Activated naive CD4-positive, alpha-beta T cell treated with Interleukin-2 at 50 U/mL for 16 hours (primary cell): ENCODE results near the gene PLA2G3.
A peak's percentile ranks its signal among the peaks of the same experiment; 100 is the strongest.
"Not testable (repeated sequence)": the region's sequence is repeated elsewhere in the genome, so short reads cannot be mapped to it uniquely, and the experiment has no call there.

Source experiments
- DNase-seq: peaks from one replicate; pipeline ENCODE4 v3.0.0-alpha.2; 2020

PLA2G3 gene

DNA sequence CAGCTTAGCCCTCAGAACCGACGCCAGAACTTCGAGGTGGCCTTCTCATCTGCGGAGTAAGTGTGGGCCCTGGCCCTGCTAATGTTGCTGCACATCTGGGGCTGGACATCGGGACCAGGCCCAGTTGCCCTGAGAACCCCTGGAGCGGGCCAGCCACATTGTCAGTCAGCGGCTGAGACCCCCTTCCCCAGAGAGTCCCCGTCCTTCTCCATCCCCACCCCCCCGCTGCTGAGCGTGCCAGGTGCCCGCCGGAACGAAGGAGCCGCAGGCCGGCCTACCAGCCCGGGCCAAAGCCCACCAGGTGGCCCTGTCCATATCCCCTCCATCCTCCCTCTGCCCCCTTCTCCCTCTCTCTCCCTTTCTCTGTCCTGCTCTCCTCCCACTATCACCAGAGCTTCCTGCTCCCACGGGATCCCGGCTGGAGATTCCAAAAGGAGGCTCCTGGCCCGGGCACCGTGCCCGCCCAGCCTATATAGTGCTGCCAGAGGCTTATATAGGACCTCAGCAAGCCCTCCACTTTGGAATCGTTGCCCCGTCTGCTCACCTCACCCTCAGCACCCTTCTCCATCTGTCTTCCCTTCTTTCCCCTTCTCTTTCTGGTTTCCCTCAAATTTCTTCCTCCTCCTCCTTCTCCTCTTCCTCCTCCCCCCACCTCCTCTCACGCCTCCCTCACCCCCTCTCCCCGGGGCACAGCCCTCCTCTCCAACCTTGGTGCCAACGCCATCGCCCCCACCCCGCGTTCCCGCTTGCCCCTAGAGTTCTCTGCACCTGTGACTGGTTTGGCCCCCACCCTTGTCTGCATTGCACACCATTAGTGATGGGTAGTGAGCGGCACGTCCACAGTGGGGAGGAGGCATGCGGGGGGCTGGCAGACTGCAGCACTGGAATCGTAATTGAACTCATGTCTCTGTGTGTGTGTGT is 40.2 kb downstream of the PLA2G3 start:
- DNase-seq: no peak

DNA sequence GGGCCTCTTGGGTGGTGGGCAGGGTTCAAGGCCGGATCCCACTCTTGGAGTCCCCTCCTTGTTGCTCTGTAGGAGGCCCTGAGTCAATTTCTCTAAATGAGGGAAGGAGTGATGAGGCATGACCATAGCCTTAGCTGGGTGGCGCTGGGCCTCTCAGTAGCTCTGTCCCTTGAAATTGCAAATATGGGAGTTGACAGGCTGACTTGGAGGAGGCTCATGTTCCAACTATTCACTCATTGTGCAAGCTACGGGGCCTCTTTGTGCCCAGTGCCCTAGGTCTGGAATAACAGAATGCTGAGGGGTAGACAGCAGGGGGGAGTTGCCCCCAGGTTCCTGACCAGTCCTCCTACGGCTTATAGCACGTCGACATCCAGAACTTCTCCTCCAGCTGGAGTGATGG is 40.9 kb downstream of the PLA2G3 start:
- DNase-seq: no peak

DNA sequence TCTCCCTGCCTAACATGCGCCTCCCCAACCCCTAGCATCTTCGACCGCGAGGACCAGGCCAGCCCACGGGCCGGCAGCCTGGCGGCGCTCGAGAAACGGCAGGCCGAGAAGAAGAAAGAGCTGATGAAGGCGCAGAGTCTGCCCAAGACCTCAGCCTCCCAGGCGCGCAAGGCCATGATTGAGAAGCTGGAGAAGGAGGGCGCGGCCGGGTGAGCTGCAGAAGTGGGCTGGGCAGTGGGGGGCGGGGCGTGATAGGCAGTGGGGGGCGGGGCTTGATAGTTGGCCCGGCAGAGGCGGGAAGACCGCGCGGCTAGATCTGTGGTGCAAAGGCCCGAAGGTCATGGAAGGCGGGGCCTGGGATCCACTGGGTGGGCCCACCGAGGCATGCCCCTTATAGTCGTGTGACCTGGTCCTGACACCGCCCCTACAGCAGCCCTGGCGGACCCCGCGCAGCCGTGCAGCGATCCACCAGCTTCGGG is 41.6 kb downstream of the PLA2G3 start:
- DNase-seq: no peak

DNA sequence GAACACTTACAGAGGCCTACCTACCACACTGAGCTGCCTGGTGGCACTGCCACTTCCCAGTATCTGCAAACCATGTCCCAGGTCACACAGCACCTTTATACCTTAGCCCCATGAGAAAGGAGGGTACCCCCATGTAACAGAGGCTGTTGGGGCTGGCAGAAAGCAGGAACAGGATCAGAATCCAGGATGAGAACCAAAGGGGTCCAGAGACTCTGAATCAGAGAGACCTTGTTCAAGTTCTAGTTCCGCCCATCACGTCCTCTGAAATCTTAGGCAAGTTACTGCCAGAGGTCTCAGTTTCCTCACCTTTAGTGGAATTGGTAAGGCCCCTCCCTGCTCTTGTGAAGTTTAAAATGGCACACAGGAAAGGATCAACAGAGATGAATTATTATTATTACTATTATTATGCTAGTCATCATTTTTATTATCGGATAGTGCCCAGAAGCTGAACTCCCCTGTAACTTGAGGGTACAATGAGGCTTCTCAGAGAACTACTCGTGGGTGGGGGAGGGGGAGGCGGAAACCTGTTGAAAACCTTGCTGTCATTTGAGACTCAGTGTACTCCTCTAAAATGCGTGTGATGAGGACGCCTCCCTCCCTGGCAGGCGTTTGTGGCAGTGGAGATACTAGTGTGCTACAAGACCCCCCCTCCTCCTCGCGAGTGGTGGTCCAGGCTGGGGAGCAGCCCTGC is 42.2 kb downstream of the PLA2G3 start:
- DNase-seq: no peak

DNA sequence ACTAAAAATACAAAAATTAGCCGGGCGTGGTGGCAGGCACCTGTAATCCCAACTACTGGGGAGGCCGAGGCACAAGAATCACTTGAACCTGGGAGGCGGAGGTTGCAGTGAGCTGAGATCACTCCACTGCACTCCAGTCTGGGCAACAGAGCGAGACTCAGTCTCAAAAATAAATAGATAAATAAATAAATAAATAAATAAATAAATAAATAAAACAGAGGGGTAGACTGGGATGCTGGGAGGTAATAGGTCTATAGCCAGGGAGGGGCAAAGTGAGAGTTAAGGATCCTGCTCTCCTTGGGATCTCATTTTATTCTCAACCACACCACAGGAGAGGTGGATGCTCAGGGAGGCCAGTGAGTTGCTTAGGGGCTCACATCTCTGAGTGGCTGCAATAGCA is 42.8 kb downstream of the PLA2G3 start:
- not testable (repeated sequence) for DNase-seq

DNA sequence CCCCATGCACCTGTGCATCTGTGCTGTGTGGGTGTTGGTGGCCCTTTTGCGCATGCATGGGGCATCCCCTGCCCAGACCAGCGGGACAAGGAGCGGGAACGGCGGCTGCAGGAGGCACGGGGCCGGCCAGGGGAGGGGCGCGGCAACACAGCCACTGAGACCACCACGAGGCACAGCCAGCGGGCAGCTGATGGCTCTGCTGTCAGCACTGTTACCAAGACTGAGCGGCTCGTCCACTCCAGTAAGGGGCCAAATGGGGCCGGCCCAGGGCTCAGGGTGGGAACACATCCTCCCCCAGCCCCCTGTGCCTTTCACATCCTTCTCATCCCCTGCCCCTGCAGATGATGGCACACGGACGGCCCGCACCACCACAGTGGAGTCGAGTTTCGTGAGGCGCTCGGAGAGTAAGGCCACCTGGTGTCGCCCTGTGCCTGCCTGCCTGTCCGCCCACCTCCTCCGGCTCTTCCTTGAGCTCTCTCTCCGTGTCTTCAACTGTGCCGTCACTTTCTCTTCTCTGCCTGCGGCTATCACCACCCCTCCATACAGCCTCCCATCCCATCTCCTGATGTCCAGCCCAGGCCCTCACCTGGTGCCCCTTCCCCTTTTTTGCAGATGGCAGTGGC is 43.5 kb downstream of the PLA2G3 start:
- DNase-seq: no peak

DNA sequence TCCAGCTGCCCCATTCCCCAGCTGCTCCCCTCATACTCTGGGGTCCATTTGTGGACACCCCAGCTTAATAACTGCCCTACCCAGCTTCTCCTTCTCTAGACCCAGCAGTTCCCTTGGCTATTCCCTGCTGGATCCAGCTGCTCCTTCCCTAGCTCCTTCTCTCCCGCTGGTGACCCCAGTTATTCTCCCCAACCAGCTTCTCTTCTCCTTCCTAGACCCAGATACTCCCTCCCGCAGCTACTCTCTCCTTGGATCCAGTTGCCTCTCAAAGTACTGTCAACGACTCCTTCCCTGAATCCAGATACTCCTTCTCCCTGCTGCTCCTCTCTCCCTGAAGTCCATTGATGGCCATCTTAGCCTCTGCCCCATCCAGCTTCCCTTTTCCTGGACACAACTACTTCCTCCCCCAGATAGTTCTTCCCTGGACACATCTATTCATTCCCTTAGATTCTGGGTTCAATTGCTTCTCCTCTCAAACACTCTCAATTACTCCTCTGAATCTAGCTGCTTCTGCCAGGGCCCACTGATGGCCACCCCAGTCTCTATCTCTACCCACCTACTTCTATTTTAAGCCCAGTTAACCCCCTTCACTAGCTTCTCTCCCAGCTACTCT is 44.6 kb downstream of the PLA2G3 start:
- no peak for DNase-seq

DNA sequence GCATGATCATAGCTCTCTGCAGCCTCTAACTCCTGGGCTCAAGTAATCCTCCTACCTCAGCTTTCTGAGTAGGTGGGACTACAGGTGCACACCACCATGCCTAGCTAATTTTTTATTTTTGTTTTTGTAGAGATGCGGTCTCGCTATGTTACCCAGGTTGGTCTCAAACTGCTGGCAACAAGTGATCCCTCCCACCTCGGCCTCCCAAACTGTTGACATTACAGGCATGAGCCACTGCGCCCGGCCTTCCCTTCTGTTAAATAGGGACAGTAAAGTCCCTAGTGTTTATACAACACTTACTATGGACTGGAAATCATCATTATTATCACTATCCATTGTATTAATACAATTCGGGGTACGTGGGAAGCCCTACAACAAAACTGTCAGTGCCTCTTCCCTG is 45.6 kb downstream of the PLA2G3 start:
- DNase-seq: no peak

DNA sequence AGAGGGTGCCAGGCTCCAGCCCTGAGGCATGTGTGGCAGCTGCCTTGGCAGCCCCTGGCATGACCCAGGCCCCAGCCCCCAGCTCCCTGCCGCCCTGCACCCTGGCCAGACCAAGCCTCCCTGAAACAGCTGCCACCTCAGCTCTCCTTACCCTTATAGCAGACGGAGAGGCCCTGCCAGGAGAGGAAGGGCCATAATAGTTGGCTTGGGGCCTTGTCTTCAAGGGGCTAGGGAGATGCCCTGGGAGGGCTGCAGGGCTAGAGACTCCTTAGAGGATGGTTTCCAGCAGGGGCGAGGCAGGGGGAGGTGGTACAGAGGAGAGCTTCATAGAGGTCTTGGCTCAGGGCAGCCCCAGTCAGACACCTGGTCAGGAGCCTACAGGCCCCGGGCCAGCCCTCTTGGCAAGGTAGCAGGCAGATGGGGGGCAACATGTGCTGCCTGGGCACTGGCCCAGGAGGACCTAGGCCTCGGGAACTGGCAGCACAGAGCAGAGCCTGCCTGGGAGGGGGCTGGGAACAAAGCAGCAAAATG is 46.2 kb downstream of the PLA2G3 start:
- no peak for DNase-seq

DNA sequence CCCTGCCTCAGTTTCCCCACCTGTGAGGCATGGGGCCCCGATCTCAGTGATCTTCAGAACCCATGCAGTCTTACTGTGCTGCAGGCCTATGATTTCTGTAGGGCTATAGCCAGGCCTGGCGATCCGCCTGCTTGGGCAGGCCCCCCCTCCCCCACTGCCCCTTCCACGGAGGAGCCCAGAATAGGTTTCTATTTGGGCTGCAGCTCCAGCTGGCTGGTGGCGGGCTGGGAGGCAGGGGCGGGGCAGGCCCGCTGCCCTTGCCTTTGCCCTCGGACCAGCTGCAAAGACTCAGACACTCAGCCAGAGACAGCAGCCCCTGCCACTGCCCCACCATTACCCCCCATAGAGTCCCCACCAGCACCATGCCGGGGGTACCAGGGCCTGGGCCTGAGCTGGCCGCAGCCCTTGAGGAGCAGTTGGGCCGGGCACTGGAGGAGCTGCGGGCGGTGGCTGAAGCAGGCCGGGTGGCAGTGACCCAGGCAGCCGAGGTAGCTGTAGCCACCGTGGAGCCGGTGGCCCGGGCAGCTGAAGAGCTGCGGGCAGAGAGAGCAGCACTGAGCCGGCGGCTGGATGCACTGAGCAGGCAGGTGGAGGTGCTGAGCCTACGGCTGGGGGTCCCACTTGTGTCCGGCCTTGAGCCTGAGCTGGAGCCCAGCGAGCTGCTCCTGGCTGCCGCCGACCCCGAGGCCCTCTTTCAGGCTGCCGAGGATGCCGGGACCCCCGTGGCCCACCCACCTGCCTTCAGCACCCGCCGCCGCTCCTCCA is 47.0 kb downstream of the PLA2G3 start:
- DNase-seq: no peak

DNA sequence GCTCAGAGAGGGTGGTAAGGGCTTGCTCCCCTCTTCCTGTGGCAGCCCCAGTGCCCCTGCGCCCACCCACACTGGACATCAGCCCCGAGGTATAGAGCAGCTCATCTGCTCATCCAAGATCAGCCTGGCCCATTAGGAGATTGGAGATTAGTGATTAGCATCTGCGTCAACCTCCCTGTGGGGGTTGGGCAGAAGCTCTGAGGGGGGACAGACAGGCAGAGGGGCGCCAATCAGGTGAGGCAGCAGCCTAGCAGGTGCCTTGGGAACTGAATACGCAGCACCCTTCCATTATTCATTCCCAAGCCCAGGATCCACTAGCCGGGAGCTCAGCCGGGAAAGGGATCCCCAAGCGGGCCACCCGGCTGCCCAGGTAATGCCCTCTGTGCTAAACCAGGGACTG is 48.1 kb downstream of the PLA2G3 start:
- no peak for DNase-seq

DNA sequence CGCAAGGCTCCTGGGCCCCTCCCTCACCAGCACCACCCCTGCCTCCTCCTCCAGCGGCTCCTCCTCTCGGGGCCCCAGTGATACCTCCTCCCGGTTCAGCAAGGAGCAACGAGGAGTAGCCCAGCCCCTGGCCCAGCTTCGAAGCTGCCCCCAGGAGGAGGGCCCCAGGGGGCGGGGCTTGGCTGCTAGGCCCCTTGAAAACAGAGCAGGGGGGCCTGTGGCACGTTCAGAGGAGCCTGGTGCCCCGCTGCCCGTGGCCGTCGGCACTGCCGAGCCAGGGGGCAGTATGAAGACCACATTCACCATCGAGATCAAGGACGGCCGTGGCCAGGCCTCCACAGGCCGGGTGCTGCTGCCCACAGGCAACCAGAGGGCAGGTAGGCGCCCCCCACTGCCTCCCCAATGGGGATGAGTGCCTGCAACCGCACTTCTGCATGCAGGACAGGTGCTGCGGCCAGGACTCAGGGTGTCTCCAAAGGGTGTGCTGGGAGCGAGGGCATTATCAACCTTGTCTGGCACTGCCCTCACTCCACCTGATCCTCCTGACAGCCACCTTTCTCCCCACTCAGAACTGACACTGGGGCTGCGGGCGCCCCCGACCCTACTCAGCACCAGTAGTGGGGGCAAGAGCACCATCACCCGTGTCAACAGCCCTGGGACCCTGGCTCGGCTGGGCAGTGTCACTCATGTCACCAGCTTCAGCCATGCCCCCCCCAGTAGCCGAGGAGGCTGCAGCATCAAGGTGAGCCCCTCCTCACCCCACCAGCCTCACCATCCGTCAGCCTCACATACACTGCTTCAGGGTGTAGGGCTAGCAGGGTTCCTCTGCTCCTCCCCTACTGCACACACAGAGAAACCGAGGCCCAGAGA is 49.0 kb downstream of the PLA2G3 start:
- no peak for DNase-seq

DNA sequence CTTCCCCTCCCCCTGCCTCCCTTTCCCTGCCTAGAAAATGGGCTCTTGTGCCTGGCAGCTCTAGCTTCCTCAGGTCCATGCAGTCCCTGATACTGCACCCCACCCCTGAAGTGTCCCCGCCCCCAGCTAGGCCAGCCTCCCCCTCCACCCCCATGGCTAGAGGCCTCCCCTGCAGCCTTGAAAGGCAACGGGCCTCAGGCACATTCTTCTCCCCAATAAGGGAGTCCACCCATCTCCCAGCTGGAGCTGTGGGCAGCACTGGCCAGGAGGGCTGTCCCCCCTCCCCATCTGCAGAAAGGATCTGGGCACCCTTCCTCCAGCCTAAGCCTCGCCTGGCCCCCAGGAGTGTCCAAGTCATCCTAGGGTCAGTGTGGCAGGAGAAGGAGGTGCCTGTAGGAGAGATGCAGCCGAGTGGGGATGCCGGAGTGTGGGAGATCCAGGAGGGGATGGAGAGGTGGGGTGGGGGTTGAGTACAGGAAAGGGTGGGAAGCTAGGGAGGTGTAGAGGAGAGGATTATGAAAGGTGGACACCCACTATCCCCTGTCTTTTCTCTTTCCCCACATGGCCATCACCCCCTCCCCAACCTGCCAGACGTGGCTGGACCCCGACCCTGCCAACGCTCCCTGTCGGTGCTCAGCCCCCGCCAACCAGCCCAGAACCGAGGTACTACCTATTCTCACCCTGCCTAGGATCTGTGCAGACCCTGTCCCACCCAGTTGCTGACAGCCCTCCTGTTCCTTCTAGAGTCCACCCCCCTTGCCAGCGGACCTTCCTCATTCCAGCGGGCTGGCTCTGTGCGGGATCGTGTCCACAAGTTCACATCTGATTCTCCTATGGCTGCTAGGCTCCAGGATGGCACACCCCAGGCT is 49.9 kb downstream of the PLA2G3 start:
- DNase-seq: no peak

DNA sequence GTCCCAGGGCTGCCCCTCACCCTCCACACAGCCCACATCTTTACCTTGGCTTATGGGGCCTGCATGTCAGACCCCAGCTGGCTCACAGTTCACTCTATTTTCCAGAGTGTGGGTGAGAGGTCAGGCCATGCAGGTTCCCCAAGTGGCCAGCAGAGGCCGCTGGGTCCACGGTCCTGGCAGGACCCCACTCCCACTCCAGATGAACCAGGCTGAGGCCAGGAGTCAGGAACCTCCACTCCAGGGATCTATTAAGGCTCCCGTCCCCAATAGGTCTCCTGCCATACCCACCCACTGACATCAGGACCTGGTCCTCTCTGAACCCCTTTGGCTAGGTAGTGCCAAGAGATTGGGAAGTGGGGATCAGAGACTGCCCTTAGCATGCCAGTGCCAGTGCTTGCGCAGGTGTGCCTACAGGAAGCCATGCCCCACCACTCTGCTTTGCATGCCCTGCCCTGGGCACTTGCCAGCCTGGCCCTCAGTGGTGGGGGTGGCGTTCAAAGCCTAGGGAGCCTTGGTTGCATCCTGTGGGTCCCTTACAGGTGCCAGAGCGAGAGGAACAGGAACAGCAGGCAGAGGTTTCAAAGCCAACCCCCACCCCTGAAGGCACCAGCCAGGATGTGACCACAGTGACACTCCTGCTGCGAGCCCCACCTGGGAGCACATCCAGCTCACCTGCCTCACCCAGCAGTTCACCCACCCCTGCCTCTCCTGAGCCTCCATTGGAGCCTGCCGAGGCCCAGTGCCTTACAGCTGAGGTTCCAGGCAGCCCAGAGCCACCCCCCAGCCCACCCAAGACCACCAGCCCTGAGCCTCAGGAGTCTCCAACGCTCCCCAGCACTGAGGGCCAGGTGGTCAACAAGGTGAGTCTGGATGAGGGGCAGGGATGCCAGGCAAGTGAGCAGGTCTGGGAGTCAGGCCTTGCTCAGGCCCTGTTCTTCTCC is 50.9 kb downstream of the PLA2G3 start:
- DNase-seq: peak; percentile 51

DNA sequence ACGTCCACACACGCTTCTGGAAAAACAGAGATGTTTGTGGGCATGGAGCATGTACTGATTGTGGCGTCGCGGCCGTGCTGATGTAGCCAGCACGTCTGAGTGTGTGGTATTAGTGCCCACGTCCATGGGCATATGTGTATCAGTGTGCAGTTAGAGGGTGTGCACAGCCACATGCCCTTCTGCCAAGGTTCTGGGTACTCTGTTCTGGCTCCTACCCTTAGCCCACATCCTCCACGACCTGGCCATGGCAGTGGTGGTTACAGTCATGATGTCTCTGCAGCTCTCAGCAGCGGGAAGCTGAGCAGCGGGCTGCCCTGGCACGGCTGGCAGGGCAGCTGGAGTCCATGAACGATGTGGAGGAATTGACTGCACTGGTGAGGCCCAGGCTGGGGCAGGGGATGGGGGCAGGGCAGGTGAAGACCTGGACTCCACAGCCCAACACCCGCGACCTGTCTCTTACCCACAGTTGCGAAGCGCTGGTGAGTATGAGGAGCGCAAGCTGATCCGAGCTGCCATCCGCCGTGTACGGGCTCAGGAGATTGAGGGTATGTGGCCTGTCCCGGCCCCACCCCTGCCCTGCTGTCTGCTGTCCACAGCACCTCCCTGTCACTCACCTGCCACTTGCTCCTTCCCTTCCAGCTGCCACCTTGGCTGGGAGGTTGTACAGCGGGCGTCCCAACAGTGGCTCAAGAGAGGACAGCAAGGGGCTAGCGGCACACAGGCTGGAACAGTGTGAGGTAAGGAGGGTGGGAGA is 51.9 kb downstream of the PLA2G3 start:
- no peak for DNase-seq

DNA sequence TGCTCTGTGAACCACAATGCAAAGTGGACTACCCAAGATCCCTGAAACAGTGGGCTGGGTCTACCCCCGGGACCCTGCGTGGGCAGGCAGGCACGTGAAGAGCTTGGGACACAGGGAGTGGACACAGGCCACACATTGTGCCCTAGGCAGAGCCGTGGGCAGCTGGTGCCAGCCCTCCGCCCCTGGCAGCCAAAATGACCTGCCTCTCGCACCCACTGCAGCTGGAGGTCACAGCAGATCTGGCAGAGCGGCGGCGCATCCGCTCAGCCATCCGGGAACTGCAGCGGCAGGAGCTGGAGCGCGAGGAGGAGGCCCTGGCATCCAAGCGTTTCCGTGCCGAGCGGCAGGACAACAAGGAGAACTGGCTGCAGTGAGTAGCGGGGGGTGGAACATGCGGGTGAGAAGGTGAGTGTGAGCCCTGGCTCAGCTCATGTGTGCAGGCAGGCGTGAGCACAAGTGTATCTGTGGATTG is 52.5 kb downstream of the PLA2G3 start:
- no peak for DNase-seq

DNA sequence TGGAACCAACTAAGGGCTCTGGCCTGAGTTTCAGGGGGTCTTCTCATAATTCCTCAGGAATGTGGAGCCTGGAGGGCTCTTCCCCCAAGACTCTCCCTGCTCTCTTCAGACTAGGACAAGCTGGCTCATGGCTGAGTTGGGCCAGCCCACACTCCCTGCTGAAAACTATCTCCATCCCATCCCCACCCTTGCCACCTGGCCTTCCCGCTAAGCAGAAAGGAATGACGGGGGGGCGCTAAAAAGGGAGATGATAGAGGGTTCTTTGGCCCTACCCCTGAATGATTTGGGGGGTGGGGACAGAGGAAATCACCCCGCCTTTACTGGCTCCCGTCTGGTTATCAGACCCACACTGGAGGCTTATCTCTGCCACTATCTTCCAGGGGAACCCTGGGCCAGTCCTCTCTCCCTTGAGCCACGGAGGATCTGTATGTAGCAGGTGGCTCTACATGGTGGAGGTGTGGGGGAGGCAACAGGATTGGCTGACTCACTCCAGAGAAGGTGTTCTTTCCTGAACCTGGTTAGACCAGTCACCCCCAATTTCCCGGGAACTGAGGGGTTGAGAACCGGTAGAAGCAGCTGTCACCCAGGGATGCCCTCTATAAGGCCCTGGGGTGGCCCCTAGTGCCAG is 53.5 kb downstream of the PLA2G3 start:
- no peak for DNase-seq

DNA sequence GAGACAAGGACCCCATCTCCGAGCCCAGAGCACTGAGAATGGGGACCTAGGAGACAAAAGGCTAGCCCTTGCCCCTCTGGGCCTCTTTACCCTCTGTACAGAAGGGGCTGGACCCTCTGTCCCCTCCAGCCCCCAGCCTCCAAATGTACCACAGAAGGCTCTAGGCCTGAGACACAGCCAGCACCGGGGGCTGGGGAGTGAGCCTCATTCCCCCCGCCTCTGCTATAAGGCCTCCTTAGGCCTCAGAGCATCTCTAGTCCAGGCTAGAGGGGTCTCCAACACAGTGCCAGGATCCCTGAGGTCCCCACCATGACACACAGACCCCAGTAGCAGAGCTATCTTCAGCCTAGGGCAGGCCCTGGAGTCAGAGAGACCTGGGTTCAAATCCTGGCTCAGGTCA is 54.4 kb downstream of the PLA2G3 start:
- no peak for DNase-seq
